Measurements from ENCODE around the gene ILF3. TPM values are rescaled to one million over a fixed set of nuclear protein-coding genes. Genes with fewer than 3 reads are reported as not detected.

The ILF3 gene
- total and polyA plus RNA-seq, 2 donors (not counting 3 experiments of a cell fraction or from before 2014, with no cell fraction given) = 186 to 459 TPM

- no peaks in the 10 kb centered on the region for H3K27me3 ChIP-seq (ENCODE audit: control insufficient read depth in 2 of 2, insufficient read depth in 2 of 2, low read length in 2 of 2)
- peaks cover 99% of the 10 kb centered on the region for H3K79me2 ChIP-seq (ENCODE audit: control insufficient read depth, insufficient read depth, low read length)
- POLR2A ChIA-PET = interaction anchor here (1.2 kb wide), 1 partner anchor 21 kb away, joined by 3 read pairs; no protein-coding TSS in a partner anchor
- no peak for TF ChIP-seq MAX (IDR thresholded peaks at IDR 0.05; ENCODE audit: insufficient read depth, insufficient read length)
- no peak for TF ChIP-seq MYC (IDR thresholded peaks at IDR 0.05; ENCODE audit: low read depth, low read length)
- TF ChIP-seq CTCF (IDR thresholded peaks at IDR 0.05; ENCODE audit: extremely low read depth in 1 of 2, insufficient read depth in 1 of 2, low read depth in 1 of 2, low read length in 2 of 2) = no peak
- no peak for TF ChIP-seq JUN (IDR thresholded peaks at IDR 0.05; ENCODE audit: borderline replicate concordance, insufficient read depth, insufficient read length, low read depth)
- no peak for TF ChIP-seq GATA2 (IDR thresholded peaks at IDR 0.05; ENCODE audit: insufficient read depth, insufficient read length, low read depth, low read length)
- no peak for TF ChIP-seq EZH2 (IDR thresholded peaks at IDR 0.05; ENCODE audit: borderline replicate concordance, low read depth, low read length, severe bottlenecking)
- no peak for TF ChIP-seq POLR2AphosphoS5 (IDR thresholded peaks at IDR 0.05; ENCODE audit: insufficient read depth, low read depth, low read length)
- TF ChIP-seq FOS (IDR thresholded peaks at IDR 0.05; ENCODE audit: borderline replicate concordance, insufficient read depth, low read length) = no peak
- no peak for TF ChIP-seq POLR2A (IDR thresholded peaks at IDR 0.05; ENCODE audit: low read depth, low read length)
- no peak overlapping the region for H3K27ac ChIP-seq (ENCODE audit: insufficient read depth, low read depth, low read length)
- no peak overlapping the region for H3K4me3 ChIP-seq (replicated peaks in 1 of 3; ENCODE audit: insufficient read depth in 1 of 3, low read depth in 1 of 3, low read length in 3 of 3)
- H4K20me1 ChIP-seq (replicated peaks; ENCODE audit: control insufficient read depth, extremely low read depth, insufficient read depth, low read length) = peaks cover 17% of the 10 kb centered on the region
- no peak overlapping the region for H2AFZ ChIP-seq (ENCODE audit: low read depth, low read length)
- FAIRE-seq (no peak), DNase-seq (ENCODE audit: low read depth, low spot score) (no peak)
- H3K9me1 ChIP-seq (replicated peaks; ENCODE audit: control insufficient read depth, extremely low read depth, insufficient read depth, low read length) = no peaks in the 10 kb centered on the region
- intact Hi-C loops (cut with micrococcal nuclease) (no loop called here), dilution Hi-C loops (cut with MboI; ENCODE audit: extremely low pct_ligation_motif_present, low sequenced_read_pairs) (no loop called here)
- no TSS peak for BruUV-seq (replicated peaks)
- no peaks in the 10 kb centered on the region for H3K4me1 ChIP-seq (ENCODE audit: control insufficient read depth, extremely low read depth, insufficient read depth, low read length)
- CTCF ChIA-PET = interaction anchor here (1.2 kb wide), 1 partner anchor 10 kb away, joined by 3 read pairs; no protein-coding TSS in a partner anchor
- peaks cover 8 to 16% of the 10 kb centered on the region in 2 experiments for H3K36me3 ChIP-seq (ENCODE audit: control insufficient read depth in 2 of 2, extremely low read depth in 1 of 2, insufficient read depth in 2 of 2, low read length in 2 of 2)
- no peak overlapping the region for H3K9ac ChIP-seq (replicated peaks; ENCODE audit: extremely low read depth, insufficient read depth, low read length)
- no peak overlapping the region for H3K4me2 ChIP-seq (ENCODE audit: insufficient read depth, low read length)
- H3K9me3 ChIP-seq (replicated peaks; ENCODE audit: control insufficient read depth, insufficient read depth, low read length) = no peaks in the 10 kb centered on the region
These were observed 13.7 kb downstream of the ILF3 start for GRCh38 chr19:10667867-10668266.
